HCT116 (cell line): ENCODE measurements around the gene KCTD1. TPM values are rescaled to one million over a fixed set of nuclear protein-coding genes. Genes with fewer than 3 reads are reported as not detected.

ENCODE experiments used
- ATAC-seq: fragments of 200-7000 bp; cut with Tn5 transposase; 2 replicates; pipeline ENCODE4 v1.9.1; 2020; ENCODE audit warnings: mild to moderate bottlenecking, moderate library complexity
- BruUV-seq: library from RNA; stranded (reverse); fragments of 400-500 nt; replicated peaks from 2 replicates; lab custom pipeline; 2021; lab: Mats Ljungman, UMichigan
- CTCF ChIA-PET: fragments of 300-600 bp; sonication (Branson Sonifier 250); formaldehyde crosslinking; loops from one replicate; lab custom pipeline; 2021; ENCODE audit warnings: antibody characterized with exemption; lab: Charles Lee
- POLR2A ChIA-PET: fragments of 300-600, 350-600 bp; sonication (Branson Sonifier 250); formaldehyde crosslinking; loops from one replicate; lab custom pipeline; 2021; ENCODE audit warnings: antibody characterized with exemption; lab: Charles Lee
- RAD21 ChIA-PET, 2 experiments: fragments of 300-600 bp; sonication (Branson Sonifier 250); formaldehyde crosslinking; loops; one replicate each; lab custom pipeline; 2023; ENCODE audit warnings: low total read pairs in 2 of 2; ENCODE audit not compliant: uncharacterized antibody in 2 of 2, unreplicated experiment in 2 of 2, low non-redundant PET in 1 of 2; lab: Charles Lee
- DNase-seq: peaks from one replicate; pipeline ENCODE4 v3.0.0-alpha.2; 2010; ENCODE audit warnings: low read depth, low spot score
- H2AFZ ChIP-seq: fragments of 200-600 bp; shearing (Covaris generic), sonication (generic); 2 replicates; pipeline ENCODE4 v1.6.1; 2017; ENCODE audit warnings: low read depth, mixed run types, mixed read lengths, antibody characterized with exemption, low read length; ENCODE audit not compliant: poor library complexity, severe bottlenecking
- H3K27ac ChIP-seq: 2 replicates; pipeline ENCODE4 v1.5.1; 2012; ENCODE audit warnings: low read depth, low read length
- H3K27me3 ChIP-seq: fragments of 200-600 bp; sonication (generic); 2 replicates; pipeline ENCODE4 v1.6.1; 2016; ENCODE audit warnings: mixed run types, low read length, mixed read lengths; ENCODE audit not compliant: insufficient read depth
- H3K36me3 ChIP-seq, 2 experiments: fragments of 200-500 bp in 1 of 2; fragments of 200-600 bp in 1 of 2; sonication (Bioruptor generic) in 1 of 2; sonication (generic) in 1 of 2; 2 replicates each; pipeline versions ENCODE4 v1.5.1 to v1.6.1; 2014 to 2016; ENCODE audit warnings: low read length in 2 of 2, inconsistent platforms in 1 of 2, mixed read lengths in 1 of 2, mixed run types in 1 of 2; ENCODE audit not compliant: insufficient read depth in 2 of 2, control insufficient read depth in 1 of 2
- H3K4me1 ChIP-seq, 2 experiments: fragments of 200-600 bp in 1 of 2; sonication (generic) in 1 of 2; 2 replicates each; pipeline versions ENCODE4 v1.5.1 to v1.6.1; 2012 to 2017; ENCODE audit warnings: low read length in 2 of 2, inconsistent platforms in 1 of 2, mild to moderate bottlenecking in 1 of 2, mixed read lengths in 1 of 2, mixed run types in 1 of 2, moderate library complexity in 1 of 2; ENCODE audit not compliant: insufficient read depth in 2 of 2, control insufficient read depth in 1 of 2
- H3K4me2 ChIP-seq: fragments of 200-600 bp; sonication (generic); 2 replicates; pipeline ENCODE4 v1.6.1; 2017; ENCODE audit warnings: mixed run types, low read length, mixed read lengths
- H3K4me3 ChIP-seq, 2 experiments: fragments of 200-600 bp in 1 of 2; sonication (generic) in 1 of 2; replicated peaks in 1 of 2; 2 replicates each; pipeline ENCODE4 v1.5.1; 2011 to 2016; ENCODE audit warnings: low read length in 2 of 2, control low read depth in 1 of 2, low read depth in 1 of 2, mild to moderate bottlenecking in 1 of 2, mixed read lengths in 1 of 2, mixed run types in 1 of 2
- H3K79me2 ChIP-seq: fragments of 200-600 bp; sonication (generic); 2 replicates; pipeline ENCODE4 v1.6.1; 2017; ENCODE audit warnings: mild to moderate bottlenecking, mixed run types, low read length, moderate library complexity, mixed read lengths; ENCODE audit not compliant: insufficient read depth
- H3K9ac ChIP-seq: fragments of 200-600 bp; sonication (generic); 2 replicates; pipeline ENCODE4 v1.6.1; 2016; ENCODE audit warnings: low read length, mixed read lengths
- H3K9me2 ChIP-seq: fragments of 200-600 bp; sonication (generic), shearing (Covaris generic); 2 replicates; pipeline ENCODE4 v1.6.1; 2017; ENCODE audit warnings: mixed run types, mild to moderate bottlenecking, moderate library complexity; ENCODE audit not compliant: insufficient read depth
- H3K9me3 ChIP-seq, 2 experiments: fragments of 200-500 bp in 1 of 2; fragments of 200-600 bp in 1 of 2; sonication (Bioruptor generic) in 1 of 2; sonication (generic) in 1 of 2; 2 replicates each; pipeline ENCODE4 v1.6.1; 2014 to 2017; ENCODE audit warnings: low read length in 2 of 2, mixed read lengths in 2 of 2, inconsistent platforms in 1 of 2, low read depth in 1 of 2, mild to moderate bottlenecking in 1 of 2, mixed run types in 1 of 2, moderate library complexity in 1 of 2; ENCODE audit not compliant: control insufficient read depth in 1 of 2, insufficient read depth in 1 of 2
- H4K20me1 ChIP-seq: fragments of 200-600 bp; sonication (generic), shearing (Covaris generic); 2 replicates; pipeline ENCODE4 v1.6.1; 2017; ENCODE audit warnings: mixed run types, mild to moderate bottlenecking, moderate library complexity; ENCODE audit not compliant: insufficient read depth
- CBX3 ChIP-seq: IDR thresholded peaks from 2 replicates; pipeline ENCODE4 v1.6.1; 2012; ENCODE audit warnings: low read depth
- CEBPB ChIP-seq: IDR thresholded peaks from 2 replicates; pipeline ENCODE4 v1.6.1; 2012; ENCODE audit warnings: low read depth
- EGR1 ChIP-seq: IDR thresholded peaks from 2 replicates; pipeline ENCODE4 v1.6.1; 2012; ENCODE audit warnings: low read depth
- ELF1 ChIP-seq: IDR thresholded peaks from 2 replicates; pipeline ENCODE4 v1.6.1; 2012; ENCODE audit warnings: low read depth, borderline replicate concordance
- EZH2 ChIP-seq: fragments of 200-600 bp; sonication (generic); IDR thresholded peaks from 2 replicates; pipeline ENCODE4 v1.6.1; 2017; ENCODE audit warnings: antibody characterized with exemption, mixed run types
- EZH2phosphoT487 ChIP-seq: fragments of 200-600 bp; IDR thresholded peaks from 2 replicates; pipeline ENCODE4 v1.6.1; 2018; ENCODE audit warnings: antibody characterized with exemption, borderline replicate concordance
- FOSL1 ChIP-seq: IDR thresholded peaks from 2 replicates; pipeline ENCODE4 v1.6.1; 2012; ENCODE audit warnings: low read depth
- MAX ChIP-seq: IDR thresholded peaks from 2 replicates; pipeline ENCODE4 v1.6.1; 2012
- POLR2A ChIP-seq: IDR thresholded peaks from 2 replicates; pipeline ENCODE4 v1.7.0; 2011; ENCODE audit warnings: borderline replicate concordance; ENCODE audit not compliant: insufficient read depth, insufficient read length; ENCODE audit errors: extremely low read depth
- SIN3A ChIP-seq: IDR thresholded peaks from 2 replicates; pipeline ENCODE4 v1.6.1; 2012; ENCODE audit warnings: low read depth
- SP1 ChIP-seq: IDR thresholded peaks from 2 replicates; pipeline ENCODE4 v1.6.1; 2012; ENCODE audit warnings: low read depth
- TCF7L2 ChIP-seq: IDR thresholded peaks from 2 replicates; pipeline ENCODE4 v1.7.0; 2011; ENCODE audit warnings: borderline replicate concordance, inconsistent platforms; ENCODE audit not compliant: insufficient read depth, insufficient read length; ENCODE audit errors: extremely low read depth
- YY1 ChIP-seq: IDR thresholded peaks from 2 replicates; pipeline ENCODE4 v1.6.1; 2011; ENCODE audit warnings: low read length, low read depth, moderate library complexity, mild to moderate bottlenecking; ENCODE audit not compliant: insufficient replicate concordance; ENCODE audit errors: extremely low read depth
- ZFX ChIP-seq: fragments of 450-650 bp; IDR thresholded peaks from 2 replicates; pipeline ENCODE4 v1.6.1; 2017
- ZNF274 ChIP-seq: fragments of 200-500 bp; sonication (Bioruptor generic); IDR thresholded peaks from 2 replicates; pipeline ENCODE4 v1.6.1; 2014; ENCODE audit warnings: mild to moderate bottlenecking, low read depth, low read length, inconsistent platforms
- intact Hi-C: fragments of 100-400 bp; cut with micrococcal nuclease; formaldehyde crosslinking; loops from 2 replicates; pipeline ENCODE4 v1.10.0; 2022
- total RNA-seq: library from RNA; stranded (reverse); gene quantifications from one replicate; pipeline ENCODE4 v1.2.1, GENCODE V29; 2021; ENCODE audit not compliant: unreplicated experiment

Gene KCTD1
- total RNA-seq, 1 experiment from 2014 or later, result 16.8 TPM

- Histone ChIP-seq H3K4me3 (no peak overlapping the region), H3K9ac (no peak overlapping the region), H3K9me3 (no peaks in the 10 kb centered on the region), H3K36me3 (no peaks in the 10 kb centered on the region), H3K27ac (no peak overlapping the region), H3K79me2 (no peaks in the 10 kb centered on the region), H2AFZ (no peak overlapping the region), H3K27me3 (no peaks in the 10 kb centered on the region), H3K9me2 (no peaks in the 10 kb centered on the region; the same call in 1 of the 2 replicates), H4K20me1 (no peaks in the 10 kb centered on the region), H3K4me2 (no peak overlapping the region), H3K4me1 (no peaks in the 10 kb centered on the region)
- ChIA-PET RAD21 (no interaction called here), CTCF (no interaction called here), POLR2A (no interaction called here)
- no peak for TF ChIP-seq POLR2A
- no peak for TF ChIP-seq FOSL1
- no peak for TF ChIP-seq ZFX
- no peak for TF ChIP-seq EZH2phosphoT487
- TF ChIP-seq CEBPB, result no peak
- TF ChIP-seq SP1, result no peak
- no peak for TF ChIP-seq CBX3
- TF ChIP-seq EZH2, result no peak
- no peak for TF ChIP-seq YY1
- no peak for TF ChIP-seq TCF7L2
- no peak for TF ChIP-seq EGR1
- TF ChIP-seq ZNF274, result no peak
- TF ChIP-seq MAX, result no peak
- no peak for TF ChIP-seq ELF1
- no peak for TF ChIP-seq SIN3A
- no peak for DNase-seq
- no TSS peak for BruUV-seq
- intact Hi-C loops, result no loop called here
- no peak for ATAC-seq
These were observed 132.7 kb downstream of the KCTD1 start for GRCh38 chr18:26415631-26416030.
